A549 (cell line): ENCODE data around the gene ZBED1. TPM values are rescaled to one million over a fixed set of nuclear protein-coding genes. Genes with fewer than 3 reads are reported as not detected.

Experiments used
- ATAC-seq, 2 experiments: fragments of 200-7000 bp in 1 of 2; fragments of >200 bp in 1 of 2; cut with Nextera tagmentation in 1 of 2; cut with Tn5 transposase in 1 of 2; 3 replicates each; pipeline versions ENCODE4 v1.8.0 to v1.9.1; 2018 to 2020; ENCODE audit warnings: mild to moderate bottlenecking in 1 of 2, moderate library complexity in 1 of 2
- CTCF ChIA-PET: fragments of 300-600 bp; sonication (Branson Sonifier 250); formaldehyde crosslinking; extraction: SDS; loops from one replicate; lab custom pipeline; 2021; ENCODE audit warnings: antibody characterized with exemption, inconsistent platforms; lab: Yijun Ruan, JAX
- POLR2A ChIA-PET: fragments of 350-600 bp; formaldehyde crosslinking; extraction: SDS; loops from one replicate; lab custom pipeline; 2021; ENCODE audit warnings: antibody characterized with exemption, inconsistent platforms; lab: Yijun Ruan, JAX
- DNase-seq, 2 experiments: peaks; one replicate each; pipeline versions ENCODE4 v3.0.0 to v3.0.0-alpha.2; 2011 to 2016; ENCODE audit warnings: low read depth in 1 of 2, low spot score in 1 of 2
- FAIRE-seq: peaks from 2 replicates; lab custom pipeline; 2011; peaks lifted over from hg19 to GRCh38; lab: Jason Lieb, UNC
- H3K27ac ChIP-seq, 2 experiments: fragments of >200 bp; sonication (Bioruptor Twin); formaldehyde crosslinking; 3 replicates each; pipeline ENCODE4 v1.5.1; 2016 to 2017
- H3K4me1 ChIP-seq: fragments of >200 bp; sonication (Bioruptor Twin); formaldehyde crosslinking; 3 replicates; pipeline ENCODE4 v1.6.1; 2016
- H3K4me2 ChIP-seq: fragments of >200 bp; sonication (Bioruptor Twin); formaldehyde crosslinking; 3 replicates; pipeline ENCODE4 v1.6.1; 2016
- H3K4me3 ChIP-seq: fragments of >200 bp; sonication (Bioruptor Twin); formaldehyde crosslinking; 3 replicates; pipeline ENCODE4 v1.5.1; 2016
- H3K9me3 ChIP-seq: fragments of >200 bp; sonication (Bioruptor Twin); formaldehyde crosslinking; 3 replicates; pipeline ENCODE4 v1.6.1; 2016
- CBX2 ChIP-seq: fragments of 200-600 bp; sonication (generic); IDR thresholded peaks from 2 replicates; pipeline ENCODE4 v1.6.1; 2016; ENCODE audit warnings: low read depth, mild to moderate bottlenecking, borderline replicate concordance
- CEBPB ChIP-seq, 2 experiments: fragments of >200 bp in 1 of 2; sonication (Bioruptor Twin) in 1 of 2; formaldehyde crosslinking in 1 of 2; IDR thresholded peaks; 2 replicates each; pipeline ENCODE4 v1.6.1; 2012 to 2016
- CHD2 ChIP-seq: fragments of 150-350 bp; IDR thresholded peaks from 2 replicates; pipeline ENCODE4 v1.6.1; 2014; ENCODE audit warnings: low read length; ENCODE audit not compliant: partially characterized antibody
- CHD4 ChIP-seq: fragments of 200-600 bp; sonication (generic); IDR thresholded peaks from 2 replicates; pipeline ENCODE4 v1.6.1; 2016; ENCODE audit warnings: antibody characterized with exemption, mild to moderate bottlenecking, borderline replicate concordance
- EHMT2 ChIP-seq: fragments of 200-600 bp; sonication (generic); IDR thresholded peaks from 2 replicates; pipeline ENCODE4 v1.6.1; 2016; ENCODE audit warnings: antibody characterized with exemption, low read depth, mild to moderate bottlenecking, moderate library complexity
- FOXS1 ChIP-seq: fragments of 250-450 bp; sonication (Bioruptor Pico); IDR thresholded peaks from 2 replicates; pipeline ENCODE4 v1.5.0; 2020; ENCODE audit warnings: mild to moderate bottlenecking, moderate library complexity
- HOXA7 ChIP-seq: fragments of 250-450 bp; sonication (Bioruptor Pico); IDR thresholded peaks from 2 replicates; pipeline ENCODE4 v1.5.0; 2020; ENCODE audit warnings: mild to moderate bottlenecking, moderate library complexity
- HOXB13 ChIP-seq: fragments of 250-450 bp; sonication (Bioruptor Pico); IDR thresholded peaks from 2 replicates; pipeline ENCODE4 v1.5.0; 2020; ENCODE audit warnings: low read depth, mild to moderate bottlenecking, moderate library complexity
- MAFK ChIP-seq: fragments of 450-650 bp; IDR thresholded peaks from 2 replicates; pipeline ENCODE4 v1.6.1; 2014; ENCODE audit not compliant: partially characterized antibody
- NFE2L2 ChIP-seq: fragments of 150-350 bp; conservative IDR thresholded peaks from 2 replicates; pipeline ENCODE4 v1.6.1; 2014; ENCODE audit warnings: low read length
- NR3C1 ChIP-seq: fragments of >200 bp; sonication (Bioruptor Twin); formaldehyde crosslinking; IDR thresholded peaks from 3 replicates; pipeline ENCODE4 v1.6.1; 2017
- PHF8 ChIP-seq: fragments of 200-600 bp; sonication (generic); IDR thresholded peaks from 2 replicates; pipeline ENCODE4 v1.6.1; 2016; ENCODE audit warnings: low read depth, mild to moderate bottlenecking, antibody characterized with exemption, moderate library complexity, borderline replicate concordance
- POLR2AphosphoS2 ChIP-seq: conservative IDR thresholded peaks from 2 replicates; pipeline ENCODE4 v1.6.1; 2012; ENCODE audit warnings: low read length, improper control_type of control experiment, inconsistent platforms
- RAD21 ChIP-seq, 2 experiments: fragments of >200 bp in 1 of 2; sonication (Bioruptor Twin) in 1 of 2; formaldehyde crosslinking in 1 of 2; IDR thresholded peaks in 1 of 2; conservative IDR thresholded peaks in 1 of 2; 2 replicates in 1 of 2; 3 replicates in 1 of 2; pipeline ENCODE4 v1.6.1; 2012 to 2018; ENCODE audit warnings: inconsistent platforms in 1 of 2
- RARB ChIP-seq: fragments of 250-450 bp; sonication (Bioruptor Pico); IDR thresholded peaks from 2 replicates; pipeline ENCODE4 v1.8.0; 2021; ENCODE audit warnings: mild to moderate bottlenecking, moderate library complexity
- RFX5 ChIP-seq: fragments of 450-650 bp; IDR thresholded peaks from 2 replicates; pipeline ENCODE4 v1.7.1; 2014; ENCODE audit warnings: antibody characterized with exemption, mild to moderate bottlenecking, moderate library complexity
- RNF2 ChIP-seq: fragments of 200-600 bp; sonication (generic); IDR thresholded peaks from 2 replicates; pipeline ENCODE4 v1.6.1; 2016; ENCODE audit warnings: low read depth, mild to moderate bottlenecking, antibody characterized with exemption, moderate library complexity, borderline replicate concordance
- SREBF2 ChIP-seq: fragments of 450-650 bp; IDR thresholded peaks from 2 replicates; pipeline ENCODE4 v1.6.1; 2014; ENCODE audit warnings: mild to moderate bottlenecking, moderate library complexity
- ZC3H11A ChIP-seq: fragments of 450-650 bp; IDR thresholded peaks from 2 replicates; pipeline ENCODE4 v1.6.1; 2014; ENCODE audit warnings: antibody characterized with exemption, mild to moderate bottlenecking
- ZNF302 ChIP-seq: fragments of 250-450 bp; sonication (Bioruptor Pico); IDR thresholded peaks from 2 replicates; pipeline ENCODE4 v1.9.0; 2021; ENCODE audit warnings: inconsistent platforms, mild to moderate bottlenecking, moderate library complexity
- WGBS: methylation state at CpG from one replicate; pipeline ENCODE4 v1.1.6; 2017; ENCODE audit errors: missing lambda C conversion rate; 5-methylcytosine and 5-hydroxymethylcytosine counted together
- polyA plus RNA-seq, 4 experiments: library from polyadenylated mRNA; depleted of rRNA in 3 of 4; stranded (reverse); fragments of >200 nt; fragmentation: RNase III in 1 of 4; extraction: RNeasy Plus Mini Kit Qiagen cat#74134 plus additional on column Dnase treatment in 1 of 4; gene quantifications; 2 replicates in 3 of 4; 3 replicates in 1 of 4; pipeline ENCODE4 v1.2.3, GENCODE V29; 2011 to 2017
- TF ChIP-seq, protein P1 (sequence below): IDR thresholded peaks from 2 replicates; pipeline ENCODE4 v1.6.1; 2012; ENCODE audit warnings: low read depth, borderline replicate concordance
- TF ChIP-seq, protein P2 (sequence below): IDR thresholded peaks from 2 replicates; pipeline ENCODE4 v1.6.1; 2012

ZBED1 gene
- polyA plus RNA-seq, 2 of the 4 experiments (the other 2 are of a cell fraction) = 19.7 to 21.9 TPM

DNA sequence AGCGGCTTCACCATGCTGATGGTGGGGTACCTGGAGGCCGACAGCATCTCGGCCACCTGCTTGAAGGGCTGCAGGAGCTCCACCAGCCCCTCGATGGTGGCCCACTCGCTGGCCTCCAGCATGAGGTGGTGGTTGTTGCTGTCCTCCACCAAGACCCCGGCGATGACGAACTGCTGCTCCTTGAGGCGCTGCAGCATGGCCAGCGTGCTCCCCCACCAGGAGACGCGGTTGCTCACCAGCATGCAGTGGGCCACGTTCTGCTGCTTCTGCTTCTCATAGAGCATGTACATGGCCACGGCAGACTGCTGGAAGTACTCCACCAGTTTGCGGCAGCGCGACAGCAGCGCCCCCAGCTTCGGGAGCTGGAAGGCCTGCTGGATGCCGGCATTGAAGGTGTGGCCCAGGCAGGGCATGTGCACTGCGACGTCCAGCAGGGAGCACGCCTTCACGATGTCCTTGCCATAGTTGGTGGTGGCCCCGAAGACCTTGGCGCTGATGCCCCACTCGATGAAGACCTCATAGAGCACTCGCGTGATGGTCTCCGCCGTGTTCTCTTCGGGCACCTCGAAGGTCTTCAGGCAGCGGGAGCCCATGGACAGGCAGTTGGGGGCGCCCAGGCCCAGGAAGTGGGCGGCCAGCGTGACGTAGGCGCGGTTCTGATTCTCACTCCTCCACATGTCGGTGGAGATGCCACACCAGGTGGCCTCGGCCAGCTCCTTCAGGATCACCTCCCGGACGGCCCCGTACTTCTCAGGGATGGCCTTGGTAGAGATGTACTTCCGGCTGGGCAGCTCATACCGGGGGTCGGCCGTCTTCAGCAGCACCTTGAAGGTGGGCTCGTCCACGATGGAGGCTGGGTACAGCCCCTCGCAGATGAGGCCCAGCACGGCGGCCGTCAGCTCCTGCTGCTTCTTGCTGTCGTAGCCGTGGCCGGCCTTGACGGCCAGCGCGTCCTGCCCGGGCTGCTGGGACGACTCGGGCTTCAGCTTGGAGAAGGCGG, 11.0 kb downstream of the ZBED1 start (continued):
- TF ChIP-seq RAD21 (conservative IDR thresholded peaks at IDR 0.05 in 1 of 2, IDR thresholded peaks at IDR 0.05 in 1 of 2) (no peak), RARB (CRISPR knock-in tag) (no peak), NR3C1 (no peak), MAFK (no peak)

DNA sequence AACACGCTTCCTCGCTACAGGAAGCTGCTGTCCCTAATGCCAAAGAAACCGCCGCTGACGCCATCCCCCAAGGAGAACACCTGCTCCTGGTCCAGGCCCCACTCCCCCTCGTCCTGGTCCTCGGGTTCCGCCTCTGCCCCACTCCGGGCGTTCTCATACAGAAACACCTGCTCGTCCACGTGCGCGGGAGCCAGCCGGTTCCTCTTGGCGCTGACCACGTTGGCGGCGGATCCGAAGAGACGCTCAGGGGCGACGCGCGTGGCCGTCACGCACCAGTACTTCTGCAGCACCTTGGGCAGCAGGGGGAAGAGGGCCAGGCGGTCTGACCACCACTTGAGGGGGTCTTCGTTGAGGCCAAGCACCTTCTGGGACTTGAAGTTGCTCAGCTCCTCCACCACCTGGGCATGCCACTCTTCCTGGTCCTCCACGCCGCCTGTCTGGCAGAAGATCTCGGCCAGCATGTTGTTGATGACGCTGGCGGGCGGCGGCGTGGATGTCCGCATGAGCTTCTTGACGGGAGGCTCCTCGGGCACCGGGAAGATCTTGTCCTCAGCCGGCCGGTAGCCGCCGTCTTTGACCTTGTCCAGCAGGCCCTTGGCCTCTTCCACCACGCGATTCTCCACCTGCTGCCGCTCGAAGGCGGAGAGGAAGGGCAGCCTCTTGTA, 12.0 kb downstream of the ZBED1 start:
- no peak for FAIRE-seq

DNA sequence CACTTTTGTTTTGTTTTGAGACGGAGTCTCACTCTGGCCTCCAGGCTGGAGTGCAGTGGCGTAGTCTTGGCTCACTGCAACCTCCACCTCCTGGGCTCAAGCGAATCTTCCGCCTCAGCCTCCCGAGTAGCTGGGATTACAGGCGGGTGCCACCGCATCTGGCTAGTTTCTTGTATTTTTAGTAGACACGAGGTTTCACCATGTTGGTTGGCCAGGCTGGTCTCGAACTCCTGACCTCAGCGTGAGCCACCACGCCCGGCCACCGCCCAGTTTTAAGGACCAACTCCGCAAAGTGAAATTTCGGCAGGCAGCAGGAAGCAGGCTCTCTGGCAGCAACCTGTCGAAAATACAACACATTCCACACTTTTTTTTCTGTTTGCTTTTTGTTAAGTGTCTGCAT, 13.4 kb downstream of the ZBED1 start:
- DNase-seq = no peak
- CTCF ChIA-PET = no interaction called here

More for the DNA sequence above, 12.0 kb downstream of the ZBED1 start:
- no peak for TF ChIP-seq FOXS1 (CRISPR knock-in tag)
- TF ChIP-seq, protein P1, sequence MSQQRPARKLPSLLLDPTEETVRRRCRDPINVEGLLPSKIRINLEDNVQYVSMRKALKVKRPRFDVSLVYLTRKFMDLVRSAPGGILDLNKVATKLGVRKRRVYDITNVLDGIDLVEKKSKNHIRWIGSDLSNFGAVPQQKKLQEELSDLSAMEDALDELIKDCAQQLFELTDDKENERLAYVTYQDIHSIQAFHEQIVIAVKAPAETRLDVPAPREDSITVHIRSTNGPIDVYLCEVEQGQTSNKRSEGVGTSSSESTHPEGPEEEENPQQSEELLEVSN = no peak
- TF ChIP-seq POLR2AphosphoS2 = no peak
- TF ChIP-seq SREBF2 = no peak
- TF ChIP-seq HOXA7 (CRISPR knock-in tag) = no peak
- no peak for TF ChIP-seq ZC3H11A
- no peak for TF ChIP-seq PHF8
- no peak for TF ChIP-seq CEBPB (IDR thresholded peaks at IDR 0.05)
- no peak for TF ChIP-seq CBX2
- no peak for TF ChIP-seq CHD2
- no peak for TF ChIP-seq MAFK
- TF ChIP-seq, protein P2, sequence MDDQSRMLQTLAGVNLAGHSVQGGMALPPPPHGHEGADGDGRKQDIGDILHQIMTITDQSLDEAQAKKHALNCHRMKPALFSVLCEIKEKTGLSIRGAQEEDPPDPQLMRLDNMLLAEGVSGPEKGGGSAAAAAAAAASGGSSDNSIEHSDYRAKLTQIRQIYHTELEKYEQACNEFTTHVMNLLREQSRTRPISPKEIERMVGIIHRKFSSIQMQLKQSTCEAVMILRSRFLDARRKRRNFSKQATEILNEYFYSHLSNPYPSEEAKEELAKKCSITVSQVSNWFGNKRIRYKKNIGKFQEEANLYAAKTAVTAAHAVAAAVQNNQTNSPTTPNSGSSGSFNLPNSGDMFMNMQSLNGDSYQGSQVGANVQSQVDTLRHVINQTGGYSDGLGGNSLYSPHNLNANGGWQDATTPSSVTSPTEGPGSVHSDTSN = no peak
- no peak for TF ChIP-seq CHD4
- TF ChIP-seq RNF2 = no peak
- TF ChIP-seq ZNF302 (CRISPR knock-in tag) = no peak
- no peak for TF ChIP-seq HOXB13
- TF ChIP-seq EHMT2 = no peak
- Histone ChIP-seq H3K4me3 (no peak overlapping the region), H3K4me1 (no peaks in the 10 kb centered on the region), H3K9me3 (no peaks in the 10 kb centered on the region), H3K4me2 (no peak overlapping the region), H3K27ac (no peak overlapping the region)
- POLR2A ChIA-PET = no interaction called here
- CTCF ChIA-PET = no interaction called here
- ATAC-seq = no peak
- WGBS = 95% methylated on average over 48 of the region's 50 CpGs
- no peak for DNase-seq

More for the DNA sequence above, 13.4 kb downstream of the ZBED1 start:
- Histone ChIP-seq H3K4me2 (no peak overlapping the region), H3K9me3 (no peaks in the 10 kb centered on the region), H3K4me1 (no peaks in the 10 kb centered on the region), H3K27ac (no peak overlapping the region), H3K4me3 (no peak overlapping the region)
- POLR2A ChIA-PET = no interaction called here
- TF ChIP-seq RFX5 (no peak), NFE2L2 (no peak)
- FAIRE-seq (no peak), ATAC-seq (no peak)
- WGBS = 83% methylated on average over 16 of the region's 16 CpGs
